Neuron (in vitro differentiated cells): ENCODE data around the gene GORASP1.

ENCODE experiments used
- H2AFZ ChIP-seq: one replicate; pipeline ENCODE4 v1.6.1; 2013; ENCODE audit warnings: low read depth, mild to moderate bottlenecking, inconsistent platforms, low read length, moderate library complexity
- H3K27me3 ChIP-seq: one replicate; pipeline ENCODE4 v1.6.1; 2013; ENCODE audit warnings: low read length; ENCODE audit not compliant: insufficient read depth
- H3K36me3 ChIP-seq: one replicate; pipeline ENCODE4 v1.6.1; 2013; ENCODE audit warnings: low read length; ENCODE audit not compliant: insufficient read depth
- H3K4me1 ChIP-seq: one replicate; pipeline ENCODE4 v1.6.1; 2013; ENCODE audit warnings: low read length; ENCODE audit not compliant: insufficient read depth
- H3K4me3 ChIP-seq: 2 replicates; pipeline ENCODE4 v1.5.1; 2013; ENCODE audit warnings: mild to moderate bottlenecking, low read length, moderate library complexity
- H3K9me3 ChIP-seq: one replicate; pipeline ENCODE4 v1.6.1; 2013; ENCODE audit warnings: low read length

Gene GORASP1

DNA sequence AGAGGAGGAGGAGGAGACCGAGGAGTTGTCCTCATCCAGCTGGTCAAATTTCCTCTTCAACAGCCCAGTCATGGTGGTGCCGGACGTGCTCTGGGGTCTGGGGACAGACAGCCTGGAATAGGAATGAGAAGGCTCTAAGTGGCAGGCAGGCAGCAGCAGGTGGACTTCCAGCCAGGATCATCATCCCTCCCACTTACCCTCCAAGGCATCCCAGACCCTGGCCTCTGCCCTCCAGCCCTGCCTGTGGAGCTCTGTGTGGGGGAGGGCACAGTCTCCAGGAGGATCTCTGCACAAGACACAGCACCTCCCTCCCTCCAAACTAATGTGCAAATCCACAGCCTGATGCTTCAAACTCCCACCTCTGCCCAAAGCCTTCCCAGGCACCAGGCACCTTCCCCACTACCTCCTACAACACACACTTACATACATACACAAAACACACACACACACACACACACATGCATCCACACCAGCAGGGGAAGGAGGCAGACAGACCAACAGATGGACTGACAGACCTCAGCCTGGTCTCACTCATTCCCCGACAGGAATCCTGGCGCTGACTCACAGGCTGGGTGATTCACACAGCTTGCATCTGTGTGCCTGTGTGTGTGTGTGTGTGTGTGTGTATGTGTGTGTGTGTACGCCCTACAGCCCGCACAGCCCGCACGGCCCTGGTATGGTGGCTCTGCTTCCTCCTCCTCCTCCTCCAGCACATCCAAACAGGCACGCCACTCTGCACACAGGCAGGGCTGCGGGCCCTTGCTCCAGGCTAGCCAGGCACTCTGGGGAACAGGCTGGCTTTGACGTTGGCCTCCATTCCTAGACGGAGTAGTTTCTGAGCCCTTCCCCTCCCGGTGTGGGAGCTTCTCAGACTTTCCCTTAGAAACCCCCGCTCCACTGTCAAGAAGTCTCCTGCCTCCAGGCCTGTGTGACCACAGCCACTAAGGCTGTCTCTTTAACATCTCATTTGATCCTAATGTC lies 39.5 kb upstream of the GORASP1 start:
- Histone ChIP-seq H3K36me3 (peaks cover 6% of the 10 kb centered on the region), H3K27me3 (no peaks in the 10 kb centered on the region), H2AFZ (no peak overlapping the region), H3K9me3 (no peaks in the 10 kb centered on the region), H3K4me3 (no peak overlapping the region), H3K4me1 (peaks cover 43% of the 10 kb centered on the region)

DNA sequence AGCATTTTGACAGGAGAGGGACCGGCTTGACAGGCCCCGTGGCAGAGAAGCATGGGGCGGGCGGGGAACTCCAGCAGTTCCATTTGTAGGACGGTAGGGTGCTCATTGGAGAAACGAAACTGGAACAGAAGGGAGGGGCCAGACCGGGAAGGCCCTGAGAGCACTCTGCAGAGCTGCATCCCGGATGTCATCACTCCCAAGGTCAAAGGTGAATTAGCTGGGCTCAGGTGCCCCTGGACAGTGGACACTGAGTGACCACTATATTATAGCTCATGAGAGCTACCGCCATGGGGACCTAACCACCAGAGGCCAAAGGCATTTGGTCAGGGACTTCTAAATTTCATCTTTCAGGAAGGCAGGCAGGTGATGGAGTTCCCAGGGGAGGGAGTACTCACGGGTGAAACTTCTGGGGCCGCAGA lies 38.7 kb upstream of the GORASP1 start:
- Histone ChIP-seq H2AFZ (no peak overlapping the region), H3K27me3 (no peaks in the 10 kb centered on the region), H3K4me3 (no peak overlapping the region), H3K9me3 (no peaks in the 10 kb centered on the region), H3K4me1 (peaks cover 35% of the 10 kb centered on the region), H3K36me3 (peaks cover 6% of the 10 kb centered on the region)

DNA sequence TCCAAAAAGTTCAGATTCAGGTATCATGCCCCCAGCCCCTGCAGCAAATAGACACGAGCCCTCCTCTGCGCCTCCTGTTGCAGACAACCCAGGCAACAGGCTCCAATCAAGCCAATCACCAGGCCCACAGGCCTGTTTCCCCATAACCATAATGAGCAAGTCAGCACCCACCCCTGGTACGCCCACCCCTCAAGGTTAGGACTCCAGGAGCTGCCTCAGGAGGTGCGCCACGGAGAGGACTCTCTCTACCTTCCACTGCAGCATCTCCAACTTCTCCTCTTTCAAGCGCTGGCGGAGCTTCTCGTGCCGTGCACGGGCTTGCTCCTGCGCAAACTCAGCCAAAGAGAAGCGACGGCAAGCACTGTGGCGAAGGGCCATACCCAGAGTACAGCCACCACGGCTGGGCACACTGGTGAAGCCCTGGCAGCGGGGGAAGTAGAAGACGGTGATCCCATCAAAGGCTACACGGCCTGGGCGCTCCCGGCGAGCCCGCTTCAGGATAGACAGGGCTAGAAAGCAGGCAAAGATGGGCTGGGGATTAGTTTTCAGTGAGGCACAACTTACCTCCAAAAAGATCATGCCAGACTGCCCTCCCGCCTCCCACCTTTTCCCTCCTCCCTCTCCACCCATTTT lies 37.4 kb upstream of the GORASP1 start:
- H3K27me3 ChIP-seq, result no peaks in the 10 kb centered on the region
- no peaks in the 10 kb centered on the region for H3K9me3 ChIP-seq
- peaks cover 22% of the 10 kb centered on the region for H3K4me1 ChIP-seq
- H3K4me3 ChIP-seq, result no peak overlapping the region
- H3K36me3 ChIP-seq, result peaks cover 6% of the 10 kb centered on the region
- no peak overlapping the region for H2AFZ ChIP-seq

DNA sequence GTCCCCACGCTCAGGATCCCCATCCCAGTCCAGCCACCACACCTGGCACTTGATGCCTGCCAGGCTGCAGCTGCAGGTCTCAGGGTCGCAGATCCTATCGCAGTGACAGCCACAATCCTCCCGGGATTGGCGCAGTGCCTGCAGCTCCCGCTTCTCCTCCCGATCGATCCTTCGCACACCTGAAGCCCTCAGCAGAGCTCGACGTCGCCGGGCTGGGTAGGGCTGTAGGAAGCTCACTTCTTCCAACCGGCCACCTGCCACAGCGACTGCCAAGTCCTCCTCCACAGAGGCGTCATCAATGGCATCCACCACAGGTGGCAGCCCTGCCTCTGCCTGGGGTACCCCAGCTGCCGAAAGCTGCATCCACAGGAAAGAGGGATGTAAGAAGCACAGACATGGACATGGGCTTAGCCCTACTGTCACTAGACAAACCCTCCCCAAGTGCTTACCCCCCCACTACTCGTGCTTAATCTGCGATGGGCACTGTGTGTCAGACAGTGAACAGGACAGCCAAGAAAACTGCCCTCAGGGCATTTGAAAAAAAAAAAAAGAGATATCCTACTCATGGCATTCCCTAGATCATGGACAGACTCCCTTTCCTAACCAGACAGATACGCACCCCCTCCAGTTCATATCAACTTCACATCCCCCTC lies 36.8 kb upstream of the GORASP1 start:
- no peaks in the 10 kb centered on the region for H3K9me3 ChIP-seq
- no peaks in the 10 kb centered on the region for H3K27me3 ChIP-seq
- H3K4me3 ChIP-seq, result no peak overlapping the region
- H3K4me1 ChIP-seq, result peaks cover 22% of the 10 kb centered on the region
- H3K36me3 ChIP-seq, result peaks cover 6% of the 10 kb centered on the region
- no peak overlapping the region for H2AFZ ChIP-seq

DNA sequence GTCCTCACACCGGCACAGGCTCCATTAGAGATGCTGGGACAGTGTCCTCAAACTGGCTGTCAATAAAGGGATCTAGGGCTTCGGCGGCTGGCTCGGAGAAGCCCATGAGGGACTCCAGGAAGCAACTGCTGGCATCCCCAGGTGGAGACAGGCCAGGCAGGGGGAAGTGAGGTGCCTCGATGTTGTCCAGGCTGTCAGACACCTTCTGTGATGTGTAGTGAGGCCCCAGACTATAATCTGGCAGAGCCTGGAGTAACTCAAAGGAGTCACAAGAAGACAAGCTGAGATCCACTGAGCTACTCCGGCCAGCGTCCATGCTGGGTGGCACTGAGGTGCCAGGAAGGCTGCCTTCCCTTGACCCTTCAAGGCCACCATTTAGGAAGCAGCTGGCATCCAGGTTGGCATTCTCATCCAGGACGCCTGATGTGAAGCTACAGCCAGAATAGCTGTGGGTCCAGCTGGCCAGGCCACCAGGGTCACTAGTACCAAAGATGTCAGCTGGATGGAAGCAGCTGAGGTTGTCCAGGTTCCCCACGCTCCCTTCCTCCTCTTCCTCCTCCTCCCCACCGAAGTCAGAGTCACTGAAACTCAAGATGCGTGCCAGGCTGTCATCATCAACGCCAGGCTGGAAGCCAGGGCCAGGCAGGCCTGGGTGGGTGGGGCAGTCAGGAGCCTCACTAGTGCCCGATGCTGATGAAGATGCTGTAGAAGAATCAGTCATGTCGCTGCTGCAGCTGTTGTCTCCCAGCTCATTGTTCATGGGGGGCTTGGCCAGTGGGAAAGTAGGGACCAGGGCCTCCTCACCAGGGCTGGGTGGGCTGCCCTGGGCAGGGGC lies 35.8 kb upstream of the GORASP1 start:
- no peak overlapping the region for H2AFZ ChIP-seq
- no peak overlapping the region for H3K4me3 ChIP-seq
- H3K9me3 ChIP-seq, result no peaks in the 10 kb centered on the region
- peaks cover 6% of the 10 kb centered on the region for H3K36me3 ChIP-seq
- H3K4me1 ChIP-seq, result peaks cover 21% of the 10 kb centered on the region
- H3K27me3 ChIP-seq, result no peaks in the 10 kb centered on the region

DNA sequence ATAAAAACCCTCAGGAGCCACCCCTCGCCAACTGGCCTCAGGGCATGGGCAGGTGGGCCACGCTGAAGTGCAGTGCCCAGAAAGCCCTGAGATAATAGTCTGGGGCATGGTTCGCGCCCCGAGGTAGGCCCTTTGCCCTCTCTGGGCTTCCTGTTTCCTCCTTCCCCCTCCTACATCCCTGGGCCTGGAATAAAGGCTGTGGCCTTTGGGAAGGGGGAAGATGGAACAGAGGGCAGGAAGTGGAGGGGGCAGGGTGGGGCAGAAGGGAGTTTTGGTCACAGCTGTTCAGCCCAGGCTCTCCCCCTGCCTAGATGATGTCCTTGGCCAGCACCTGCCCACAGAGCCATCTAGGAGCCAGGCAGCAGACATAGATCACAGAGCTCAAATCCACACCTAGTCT lies 34.6 kb upstream of the GORASP1 start:
- H3K36me3 ChIP-seq, result peaks cover 8% of the 10 kb centered on the region
- no peaks in the 10 kb centered on the region for H3K27me3 ChIP-seq

DNA sequence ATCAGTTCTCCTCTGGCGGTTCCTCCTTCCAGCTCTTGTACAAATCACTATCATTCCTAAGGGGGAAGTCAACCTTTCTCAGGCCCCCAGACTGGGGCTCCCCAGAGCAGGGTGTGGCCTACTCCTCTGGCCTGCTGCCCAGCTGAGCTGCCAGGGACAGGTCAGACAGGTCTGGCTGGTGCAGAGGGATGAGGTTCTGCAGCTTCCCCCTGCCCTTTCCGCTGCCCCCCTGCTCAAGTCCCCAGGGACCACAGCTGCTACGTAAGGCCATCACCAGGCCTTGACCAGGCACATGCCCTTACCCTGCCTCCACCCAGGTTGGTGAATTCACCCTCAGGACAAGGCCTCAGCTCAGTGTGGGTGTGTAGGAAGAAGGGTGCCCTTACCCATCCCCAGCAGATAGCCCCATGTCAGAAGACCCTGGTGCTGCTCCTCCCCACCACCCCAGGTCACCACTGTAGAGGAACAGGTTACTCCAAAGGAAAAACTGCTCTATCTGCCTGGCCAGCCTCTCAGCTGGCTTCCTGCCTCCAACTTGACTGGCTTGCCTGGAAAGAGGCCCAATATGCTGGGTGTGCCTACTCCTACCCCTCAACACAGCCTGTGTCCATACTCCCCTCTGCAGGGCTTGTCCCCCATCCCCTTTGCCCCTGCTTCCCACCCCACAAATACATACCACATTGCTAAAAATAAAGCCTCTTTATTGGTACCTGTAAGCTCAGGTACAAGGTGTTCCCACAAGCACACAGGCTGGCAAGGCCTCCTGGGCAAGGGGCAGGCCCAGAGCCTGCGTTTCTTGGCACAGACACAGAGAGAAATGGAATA lies 34.0 kb upstream of the GORASP1 start:
- Histone ChIP-seq H3K36me3 (peaks cover 8% of the 10 kb centered on the region), H3K4me1 (peaks cover 4% of the 10 kb centered on the region), H3K9me3 (no peaks in the 10 kb centered on the region)

More for the DNA sequence above, 34.6 kb upstream of the GORASP1 start:
- Histone ChIP-seq H2AFZ (no peak overlapping the region), H3K9me3 (no peaks in the 10 kb centered on the region), H3K4me3 (no peak overlapping the region), H3K4me1 (peaks cover 11% of the 10 kb centered on the region)

DNA sequence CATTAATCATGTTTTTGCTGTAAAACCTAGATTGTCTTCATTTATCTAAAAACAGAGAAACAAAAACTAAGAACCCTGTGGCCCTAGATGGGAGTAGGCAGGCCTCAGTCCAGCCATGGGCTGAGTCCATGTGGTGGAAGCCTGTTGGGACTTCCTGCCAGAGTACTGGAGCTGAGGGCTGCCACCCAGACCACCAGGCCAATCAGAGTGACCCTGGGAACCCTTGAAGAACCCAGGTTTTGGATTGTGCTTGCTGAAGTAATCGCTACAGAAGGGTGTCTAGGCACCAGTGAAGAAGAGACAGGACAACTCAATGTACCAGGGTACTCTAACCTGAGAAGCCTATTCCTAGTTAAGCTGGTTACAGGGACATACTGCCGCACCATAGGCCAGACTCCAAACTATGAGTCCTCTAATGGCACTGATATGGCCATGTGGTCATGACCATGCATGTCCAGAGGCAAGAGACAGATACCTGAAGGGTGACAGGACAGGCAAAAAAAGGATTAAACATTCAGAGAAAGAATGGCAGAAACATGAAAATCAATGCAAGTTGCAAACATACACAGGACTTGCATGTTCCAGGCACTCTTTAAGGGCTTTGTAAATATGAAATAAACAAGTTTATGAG lies 33.0 kb upstream of the GORASP1 start:
- H2AFZ ChIP-seq, result no peak overlapping the region
- no peaks in the 10 kb centered on the region for H3K27me3 ChIP-seq
- no peak overlapping the region for H3K4me3 ChIP-seq
- H3K36me3 ChIP-seq, result peaks cover 8% of the 10 kb centered on the region
- no peaks in the 10 kb centered on the region for H3K9me3 ChIP-seq
- H3K4me1 ChIP-seq, result no peaks in the 10 kb centered on the region

More for the DNA sequence above, 34.0 kb upstream of the GORASP1 start:
- H2AFZ ChIP-seq, result no peak overlapping the region
- H3K4me3 ChIP-seq, result no peak overlapping the region
- H3K27me3 ChIP-seq, result no peaks in the 10 kb centered on the region

DNA sequence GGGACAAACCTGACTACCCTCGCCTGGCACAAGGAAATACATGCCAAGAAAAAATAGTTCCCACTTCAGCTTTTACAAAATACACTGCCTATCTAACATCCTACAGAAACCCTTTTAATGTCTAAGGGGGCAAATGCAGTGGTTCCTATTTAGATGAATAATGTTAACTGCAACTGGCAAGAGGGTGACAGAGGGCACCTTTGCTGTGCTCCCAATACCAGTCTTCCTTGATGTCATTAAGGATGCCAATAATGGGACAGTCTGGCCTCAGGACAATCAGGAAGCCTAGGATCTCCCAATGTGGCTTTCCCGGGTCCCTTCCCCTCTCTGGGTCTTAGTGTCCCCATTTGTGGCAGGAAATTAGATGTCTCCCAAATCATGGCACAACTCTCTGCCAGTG lies 32.0 kb upstream of the GORASP1 start:
- Histone ChIP-seq H3K36me3 (peaks cover 8% of the 10 kb centered on the region), H2AFZ (no peak overlapping the region), H3K27me3 (no peaks in the 10 kb centered on the region), H3K4me1 (no peaks in the 10 kb centered on the region), H3K9me3 (no peaks in the 10 kb centered on the region), H3K4me3 (no peak overlapping the region)

DNA sequence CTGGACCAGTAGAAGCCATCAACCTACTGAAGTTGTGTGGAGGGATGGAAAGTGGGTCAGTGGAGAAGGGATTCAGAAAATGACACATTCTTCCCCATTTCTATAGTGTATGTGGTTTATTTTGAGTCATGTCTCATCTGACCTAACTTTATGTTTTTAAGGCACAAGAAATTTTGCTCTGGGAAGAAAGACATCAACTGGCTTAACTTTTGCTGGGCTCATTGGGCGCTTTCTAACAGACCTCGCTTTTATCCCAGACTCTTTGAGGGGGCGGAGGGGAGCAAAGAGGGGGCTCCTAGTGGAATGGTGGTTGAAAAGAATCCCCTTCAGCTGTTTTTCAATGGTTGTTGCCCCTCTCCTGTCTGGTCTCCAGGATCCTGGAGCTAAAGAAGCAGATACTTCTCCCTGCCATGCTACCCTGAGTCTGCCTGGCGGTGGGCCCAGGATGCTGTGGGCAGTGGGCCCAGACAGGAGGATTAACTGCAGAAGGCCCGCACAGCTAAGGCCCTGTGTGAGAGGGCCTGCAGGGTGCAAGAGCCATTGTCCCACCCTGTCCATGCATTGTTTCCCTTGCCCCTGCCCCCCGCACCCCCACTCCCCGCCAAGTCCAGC lies 31.5 kb upstream of the GORASP1 start:
- no peaks in the 10 kb centered on the region for H3K27me3 ChIP-seq
- no peak overlapping the region for H3K4me3 ChIP-seq
- no peaks in the 10 kb centered on the region for H3K9me3 ChIP-seq
- H2AFZ ChIP-seq, result no peak overlapping the region
- H3K4me1 ChIP-seq, result no peaks in the 10 kb centered on the region
- peaks cover 8% of the 10 kb centered on the region for H3K36me3 ChIP-seq

DNA sequence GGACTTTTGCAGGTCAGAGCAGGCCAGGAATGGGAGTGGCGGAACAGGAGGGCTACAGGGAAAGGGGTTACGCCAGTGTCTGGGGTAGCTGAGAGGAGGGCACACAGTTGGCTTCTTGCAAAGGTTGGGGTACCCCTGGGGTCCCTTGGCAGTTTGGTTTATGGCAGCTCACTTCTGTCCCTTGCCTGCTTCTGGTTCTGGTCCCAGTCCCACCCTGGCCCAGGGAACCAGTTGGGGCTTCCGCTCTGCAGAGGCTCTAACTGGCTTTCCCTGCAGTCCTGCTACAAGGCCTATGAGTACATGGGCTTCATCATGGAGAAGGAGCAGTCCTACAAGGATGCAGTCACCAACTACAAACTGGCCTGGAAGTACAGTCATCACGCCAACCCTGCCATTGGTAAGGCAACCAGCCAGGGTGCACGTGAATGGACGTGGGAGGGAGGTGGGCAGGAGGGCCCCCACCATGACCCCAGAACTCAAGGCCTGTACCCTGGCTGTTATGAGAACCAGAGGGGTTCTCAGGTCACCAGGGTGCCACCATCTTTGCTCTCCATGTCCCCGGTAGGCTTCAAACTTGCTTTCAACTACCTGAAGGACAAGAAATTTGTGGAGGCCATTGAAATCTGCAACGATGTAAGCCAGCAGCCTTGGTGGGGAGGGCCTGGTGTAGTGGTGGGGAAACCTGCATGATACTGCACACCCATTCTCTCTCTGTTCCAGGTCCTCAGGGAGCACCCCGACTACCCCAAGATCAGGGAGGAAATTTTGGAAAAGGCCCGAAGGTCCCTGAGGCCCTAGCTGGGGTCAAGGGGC lies 30.8 kb upstream of the GORASP1 start:
- no peaks in the 10 kb centered on the region for H3K27me3 ChIP-seq
- H2AFZ ChIP-seq, result no peak overlapping the region
- no peaks in the 10 kb centered on the region for H3K9me3 ChIP-seq
- H3K4me3 ChIP-seq, result no peak overlapping the region
- H3K4me1 ChIP-seq, result no peaks in the 10 kb centered on the region
- H3K36me3 ChIP-seq, result peaks cover 8% of the 10 kb centered on the region
